Activated gamma-delta T cell treated with anti-CD3 and anti-CD28 coated beads, Interleukin-2, amount 50 U/mL, for 16 hours (primary cell): Measurements from ENCODE around the gene ZNF32.
"Not testable (repeated sequence)": the region's sequence is repeated elsewhere in the genome, so short reads cannot be mapped to it uniquely, and the experiment has no call there.

Source experiments
- DNase-seq: peaks from one replicate; pipeline ENCODE4 v3.0.0-alpha.2; 2020; ENCODE audit warnings: low read depth

Gene ZNF32

DNA sequence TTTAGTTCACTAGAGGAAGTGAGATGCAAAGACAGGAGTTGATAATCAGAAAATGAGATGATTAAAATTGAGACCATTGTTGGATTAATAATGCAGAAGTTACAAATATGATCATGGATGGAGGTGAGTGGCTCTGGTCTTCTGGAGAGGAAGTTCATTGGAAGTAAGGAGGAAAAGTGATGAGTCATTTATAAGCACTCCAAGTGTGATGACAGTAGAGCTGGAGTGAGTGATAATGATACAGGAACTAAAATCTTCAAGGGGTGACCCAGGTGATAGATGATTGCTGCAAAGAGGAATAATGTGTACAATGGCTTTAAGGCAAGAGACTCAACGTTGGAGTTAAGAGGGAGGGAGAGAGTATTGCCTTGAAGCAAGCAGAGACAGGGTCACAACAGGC lies 20.7 kb downstream of the ZNF32 start:
- no peak for DNase-seq

DNA sequence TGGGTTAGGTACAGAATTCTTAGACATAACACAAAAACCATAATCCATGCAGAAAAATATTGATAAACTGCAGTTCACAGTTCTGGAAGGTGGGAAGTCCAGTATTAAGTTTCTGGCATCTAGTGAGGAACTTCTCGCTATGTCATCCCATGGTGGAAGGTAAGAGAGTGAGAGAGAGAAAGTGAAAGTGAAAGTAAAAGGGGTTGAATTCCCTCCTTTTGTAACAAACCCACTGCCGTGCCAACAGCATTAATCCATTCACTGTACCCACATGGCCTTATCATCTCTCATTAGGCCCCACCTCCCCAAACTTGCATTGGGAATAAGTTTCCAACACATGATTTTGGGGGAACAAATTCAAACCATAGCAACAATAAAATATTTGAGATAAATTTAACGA lies 25.3 kb downstream of the ZNF32 start:
- no peak for DNase-seq

DNA sequence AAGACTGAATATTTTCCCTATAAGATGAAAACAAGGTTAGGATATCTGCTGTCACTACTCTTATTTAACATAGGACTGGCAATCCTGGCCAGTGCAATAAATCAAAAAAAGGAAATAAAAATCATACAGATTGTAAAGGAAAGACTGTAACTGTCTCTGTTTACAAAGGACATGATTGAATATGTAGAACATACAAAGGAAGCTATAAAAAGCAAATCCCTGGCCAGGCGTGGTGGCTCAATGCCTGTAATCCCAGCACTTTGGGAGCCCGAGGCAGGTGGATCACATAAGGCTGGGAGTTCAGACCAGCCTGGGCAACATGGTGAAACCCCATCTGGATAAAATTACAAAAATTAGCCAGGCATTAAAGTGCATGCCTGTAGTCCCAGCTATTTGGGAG lies 26.6 kb downstream of the ZNF32 start:
- no peak for DNase-seq

DNA sequence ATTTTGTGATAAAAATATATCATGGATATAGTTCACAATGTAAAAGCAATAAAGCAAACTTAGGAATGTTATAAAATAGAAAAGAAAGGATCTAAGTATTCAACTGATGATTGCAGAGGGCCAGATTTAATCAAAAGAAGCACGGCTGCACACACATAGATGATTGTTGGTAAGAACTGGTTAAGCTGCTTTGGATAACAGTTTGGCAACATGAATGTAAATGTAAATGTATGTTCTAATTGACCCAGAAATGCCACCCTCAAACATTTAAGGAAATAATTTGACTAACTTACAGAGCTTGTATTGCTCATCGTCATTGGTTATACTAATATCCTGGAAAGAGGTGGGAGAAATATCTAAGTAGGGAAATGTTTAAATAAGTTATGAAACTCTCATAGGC lies 29.3 kb downstream of the ZNF32 start:
- no peak for DNase-seq

DNA sequence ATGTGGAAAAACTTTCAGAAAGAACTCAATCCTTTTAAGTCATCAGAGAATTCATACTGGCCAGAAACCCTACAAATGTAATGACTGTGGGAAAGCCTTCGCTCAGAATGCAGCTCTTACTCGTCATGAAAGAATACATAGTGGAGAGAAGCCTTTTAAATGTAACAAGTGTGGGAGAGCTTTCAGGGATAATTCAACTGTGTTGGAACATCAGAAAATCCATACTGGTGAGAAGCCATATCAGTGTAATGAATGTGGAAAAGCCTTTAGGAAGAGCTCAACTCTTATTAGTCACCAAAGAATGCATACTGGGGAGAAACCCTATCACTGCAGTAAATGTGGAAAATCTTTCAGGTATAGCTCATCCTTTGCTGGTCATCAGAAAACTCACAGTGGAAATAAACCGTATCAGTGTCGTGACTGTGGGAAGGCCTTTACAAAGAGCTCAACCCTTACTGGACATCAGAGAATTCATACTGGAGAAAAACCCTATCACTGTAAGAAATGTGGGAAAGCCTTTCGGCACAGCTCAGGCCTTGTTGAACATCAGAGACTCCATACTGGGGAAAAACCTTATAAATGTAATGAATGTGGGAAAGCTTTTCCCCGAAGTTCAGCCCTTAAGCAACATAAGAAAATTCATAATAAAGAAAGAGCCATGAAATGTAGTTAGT lies 31.8 kb downstream of the ZNF32 start:
- DNase-seq: no peak

DNA sequence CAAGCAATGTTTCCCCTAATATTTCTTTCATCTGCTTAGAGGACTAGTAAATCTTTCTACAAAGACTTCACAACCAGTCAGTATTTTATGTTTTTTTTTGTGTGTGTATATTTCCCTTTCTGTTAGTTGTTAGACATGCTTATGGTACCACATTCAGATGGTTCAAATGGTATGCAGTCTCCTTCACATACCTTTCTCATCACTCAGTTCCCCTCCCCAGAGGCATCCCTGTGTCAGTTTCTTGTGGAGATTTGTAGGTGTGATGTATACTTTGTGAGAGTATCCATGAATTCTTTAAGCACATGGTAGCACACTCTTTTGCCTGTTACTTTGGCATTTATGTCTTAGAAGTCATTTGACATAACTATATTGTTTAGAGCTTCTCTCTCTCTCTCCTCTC lies 38.0 kb downstream of the ZNF32 start:
- no peak for DNase-seq

DNA sequence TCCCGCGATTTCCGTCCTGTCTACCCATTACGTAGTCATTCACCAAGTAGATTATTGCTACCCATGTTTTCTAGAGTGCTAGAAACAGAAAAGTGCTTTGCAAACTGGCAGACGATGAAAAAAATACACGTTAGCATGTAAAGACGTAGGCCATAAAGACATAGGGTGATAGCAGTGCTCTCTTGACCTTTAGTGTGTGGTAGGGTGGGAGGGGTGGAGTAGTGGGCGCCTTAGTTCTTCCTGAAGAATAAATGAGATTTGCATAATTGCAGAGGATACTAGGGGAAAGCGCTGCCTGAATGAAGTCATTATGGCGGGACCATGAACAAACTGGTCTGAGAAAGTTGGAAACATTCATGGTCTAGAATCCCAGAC lies 41.5 kb downstream of the ZNF32 start:
- no peak for DNase-seq

DNA sequence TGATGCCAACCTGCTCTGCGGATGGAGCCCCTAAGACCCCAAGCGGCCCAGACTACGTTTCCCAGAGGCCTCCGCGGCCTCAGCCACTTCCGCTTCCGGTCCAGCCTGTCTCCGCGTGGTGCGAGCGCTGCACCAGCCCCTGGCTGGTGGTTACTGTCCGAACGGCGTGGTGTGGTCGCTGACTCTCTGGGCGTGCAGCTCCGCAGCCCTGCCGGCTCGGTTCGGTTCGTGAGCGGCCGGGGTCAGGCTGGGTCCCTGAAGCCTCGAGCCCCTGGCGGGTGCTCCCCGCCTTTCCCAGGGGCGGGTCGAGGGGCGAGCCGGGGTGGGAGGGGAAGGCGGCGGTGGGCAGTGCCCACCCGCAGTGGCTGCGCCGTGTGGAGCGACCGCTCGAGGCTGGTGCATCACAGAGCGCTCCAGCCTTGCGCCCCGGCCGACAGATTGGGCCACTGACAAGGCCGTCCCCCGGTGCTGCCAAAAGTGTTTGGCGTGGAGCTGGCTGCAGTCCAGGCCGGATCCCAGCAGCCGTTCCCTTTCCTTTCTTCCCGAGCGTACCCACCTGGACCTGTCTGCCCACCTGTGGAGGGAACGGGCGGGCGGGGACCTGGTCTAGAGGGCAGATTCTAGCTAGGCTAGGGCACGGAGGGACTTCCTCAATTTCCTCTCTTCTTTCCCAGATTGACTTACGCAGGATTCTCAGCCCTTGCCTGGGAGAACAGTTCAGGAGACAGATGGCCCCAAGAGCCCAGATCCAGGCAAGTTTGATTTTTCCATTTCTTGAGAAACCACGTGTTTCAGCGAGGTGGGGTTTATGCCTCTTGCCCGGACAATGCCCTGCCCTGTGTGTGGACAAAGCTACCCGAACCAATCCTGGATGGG lies 42.1 kb downstream of the ZNF32 start, which contains the start of gene ZNF485:
TSS of gene ZNF485 (plus strand) at position 116 of the 876 bp plus-strand sequence. CDS start at position 729, 613 bp downstream.
- DNase-seq: peak; percentile 32

DNA sequence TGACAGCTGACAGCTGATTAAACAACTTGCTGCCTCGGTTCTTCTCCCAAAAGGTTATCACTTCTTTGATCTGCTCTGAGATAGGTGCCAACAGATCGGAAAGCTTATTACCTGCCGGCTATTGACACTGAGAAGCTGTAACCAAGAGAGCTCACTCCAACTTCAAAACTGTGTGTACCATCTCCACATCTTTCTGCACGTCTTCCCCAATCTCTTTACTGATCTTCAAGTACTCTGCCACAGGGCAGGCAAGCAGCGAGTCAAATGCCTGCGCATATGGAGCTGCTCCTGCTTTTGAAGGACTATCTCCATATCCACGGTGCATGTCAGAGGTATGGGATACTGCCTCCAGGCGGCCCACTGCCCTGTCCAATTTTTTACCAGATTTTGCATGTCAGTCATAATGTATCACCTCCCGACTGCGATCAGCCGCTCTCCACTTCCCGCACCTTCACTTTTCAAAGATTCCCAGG lies 42.8 kb downstream of the ZNF32 start:
- no peak for DNase-seq

DNA sequence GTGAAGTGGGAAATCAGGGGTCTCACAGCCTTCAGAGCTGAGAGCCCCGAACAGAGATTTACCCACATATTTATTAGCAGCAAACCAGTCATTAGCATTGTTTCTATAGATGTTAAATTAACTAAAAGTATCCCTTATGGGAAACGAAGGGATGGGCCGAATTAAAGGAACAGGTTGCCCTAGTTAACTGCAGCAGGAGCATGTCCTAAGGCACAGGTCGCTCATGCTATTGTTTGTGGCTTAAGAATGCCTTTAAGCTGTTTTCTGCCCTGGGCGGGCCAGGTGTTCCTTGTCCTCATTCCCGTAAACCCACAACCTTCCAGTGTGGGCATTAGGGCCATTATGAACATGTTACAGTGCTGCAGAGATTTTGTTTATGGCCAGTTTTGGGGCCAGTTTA lies 47.1 kb downstream of the ZNF32 start:
- not testable (repeated sequence) for DNase-seq

DNA sequence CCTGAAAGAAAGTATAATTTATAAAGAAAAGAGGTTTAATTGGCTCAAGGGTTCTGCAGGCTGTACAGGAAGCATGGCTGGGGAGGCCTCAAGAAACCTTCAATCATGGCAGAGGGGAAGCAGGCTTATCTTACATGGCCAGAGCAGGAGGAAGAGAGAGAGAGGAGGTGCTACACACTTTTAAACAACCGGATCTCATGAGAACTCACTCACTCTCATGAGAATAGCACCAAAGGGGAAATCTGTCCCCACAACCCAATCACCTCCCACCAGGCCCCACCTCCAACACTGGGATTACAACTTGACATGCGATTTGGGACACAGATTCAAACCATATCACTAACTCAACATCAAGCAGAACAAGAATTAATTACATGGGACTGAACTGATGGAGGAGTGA lies 49.3 kb downstream of the ZNF32 start:
- no peak for DNase-seq

DNA sequence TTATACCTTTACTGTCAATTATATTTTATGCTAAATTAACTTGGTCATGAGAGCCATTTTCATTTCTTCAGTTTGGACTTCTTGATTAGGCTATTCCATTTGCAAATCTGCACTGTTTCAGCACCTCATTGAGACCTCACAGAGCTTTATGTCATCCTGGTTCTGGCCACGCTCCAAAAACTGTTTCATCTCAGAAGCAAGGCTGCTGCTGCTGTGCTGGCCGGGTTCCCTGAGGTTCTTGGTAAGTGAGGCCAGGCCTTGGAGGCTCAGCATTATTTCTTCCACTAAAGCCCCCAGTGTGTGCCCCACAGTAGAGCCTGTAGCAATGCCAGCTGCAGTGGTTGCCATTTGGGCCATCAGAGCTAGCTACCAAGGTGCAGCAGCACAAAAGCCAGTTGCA lies 50.2 kb downstream of the ZNF32 start:
- DNase-seq: no peak

DNA sequence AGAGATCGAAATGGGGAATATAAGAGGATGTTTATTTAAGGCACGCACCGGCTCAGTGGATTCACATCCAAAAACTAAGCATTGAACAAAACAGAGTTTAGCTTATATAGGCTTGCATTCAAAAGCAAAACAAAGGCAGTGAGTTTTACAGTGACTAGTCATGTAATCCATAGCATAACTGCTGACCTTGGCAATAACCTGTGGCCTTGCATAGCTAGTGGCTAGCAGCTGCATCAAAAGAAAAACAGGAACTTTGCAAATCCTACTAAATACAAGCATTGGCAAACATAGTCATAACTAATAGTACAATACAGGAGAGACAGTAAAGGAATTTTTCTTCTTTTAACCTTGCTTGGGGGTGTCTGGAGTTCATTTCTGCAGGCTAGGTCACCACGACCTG lies 52.1 kb downstream of the ZNF32 start:
- no peak for DNase-seq

DNA sequence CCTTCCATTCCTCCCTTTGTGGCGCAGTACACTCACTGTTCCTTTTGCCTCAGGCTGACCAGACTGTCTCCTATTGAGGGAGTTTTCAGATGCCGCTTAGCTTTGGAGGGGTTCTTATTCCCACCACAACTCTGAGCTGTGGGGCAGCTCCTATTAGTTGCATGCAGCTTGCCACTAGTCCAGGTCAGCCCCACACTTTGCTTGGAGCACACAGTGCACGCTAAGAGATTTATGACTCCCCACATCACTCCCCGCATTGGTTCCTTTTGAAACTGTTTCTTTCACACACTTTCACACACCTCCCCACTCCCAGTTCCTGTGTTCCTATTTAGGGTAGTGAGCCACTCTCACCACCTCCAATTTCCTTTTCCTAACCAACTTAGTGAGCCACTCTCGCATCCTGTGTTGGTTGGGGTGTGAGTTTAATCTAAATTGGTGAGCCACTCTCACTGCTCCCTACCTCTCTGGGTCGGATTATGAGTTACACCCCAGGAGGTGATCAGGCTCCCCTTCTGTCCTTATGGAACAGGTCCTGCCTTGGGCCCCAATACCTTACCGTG lies 52.9 kb downstream of the ZNF32 start:
- DNase-seq: peak; percentile 16

DNA sequence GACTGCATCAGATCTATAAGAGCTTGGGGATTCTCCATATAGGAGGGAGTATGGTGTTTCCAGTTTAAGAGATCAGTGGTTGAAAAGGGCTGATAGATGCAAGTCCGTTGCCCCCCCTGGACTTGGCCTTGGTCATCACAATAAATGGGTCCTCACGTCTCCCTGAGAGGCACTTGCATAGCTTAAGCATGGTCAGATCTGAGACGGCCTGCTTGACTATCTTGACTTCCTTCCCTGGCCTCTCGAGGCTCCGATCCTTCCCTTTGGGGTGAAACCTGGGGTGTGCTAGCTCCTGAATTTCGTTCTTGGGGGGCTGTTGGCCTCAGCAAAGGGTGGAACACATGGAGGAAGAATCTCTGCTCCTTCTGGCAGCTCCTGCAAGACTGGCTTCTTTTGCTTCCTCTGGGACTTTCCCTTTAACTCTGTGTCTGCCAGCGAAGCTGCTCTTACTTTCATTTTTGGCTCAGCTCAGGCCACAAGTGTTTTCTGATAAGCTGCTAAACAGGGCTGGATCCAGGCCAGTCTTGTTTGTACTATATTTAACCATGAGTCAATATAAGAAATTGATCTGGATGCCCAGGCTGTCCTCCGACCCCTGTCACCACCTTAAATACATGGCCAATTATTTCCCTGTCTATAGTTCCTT lies 53.6 kb downstream of the ZNF32 start:
- no peak for DNase-seq
